Left cardiac atrium (tissue), 2 donors: ENCODE measurements around the gene PRAMEF33. TPM values are rescaled to one million over a fixed set of nuclear protein-coding genes. Genes with fewer than 3 reads are reported as not detected.

ENCODE experiments used
- total RNA-seq, 2 donors: library from RNA; stranded (reverse); fragmentation: NEBNext Ultra II Directional; extraction: Animal tissue kit (Norgen Biotek cat#: 25700); gene quantifications; one replicate each; pipeline ENCODE4 v1.2.1, GENCODE V29; 2021
- donor health status: DM: no; HTN: yes; CAD: no; lungs with severe emphysema.
- donor health status: DM: yes; HTN: yes; CAD: no.

PRAMEF33 gene
- total RNA-seq, 2 donors from 2014 or later, result not detected

Other genes with a start within 250 kb of the PRAMEF33 start
- gene PRAMEF27, start 247.0 kb upstream of the PRAMEF33 start, total RNA-seq, result not detected
- gene HNRNPCL3, start 242.8 kb upstream of the PRAMEF33 start, total RNA-seq, result not detected
- gene PRAMEF25, start 232.8 kb upstream of the PRAMEF33 start, total RNA-seq, result not detected
- gene HNRNPCL2, start 186.7 kb upstream of the PRAMEF33 start, total RNA-seq, result not detected
- gene PRAMEF26, start 147.5 kb upstream of the PRAMEF33 start, total RNA-seq, result not detected
- not detected for gene HNRNPCL4, start 137.9 kb upstream of the PRAMEF33 start, total RNA-seq
- not detected for gene PRAMEF9, start 131.7 kb upstream of the PRAMEF33 start, total RNA-seq
- not detected for gene PRAMEF13, start 102.1 kb upstream of the PRAMEF33 start, total RNA-seq
- not detected for gene PRAMEF18, start 77.4 kb upstream of the PRAMEF33 start, total RNA-seq
- gene PRAMEF5, start 49.3 kb upstream of the PRAMEF33 start, total RNA-seq, result not detected
- not detected for gene PRAMEF8, start 18.4 kb upstream of the PRAMEF33 start, total RNA-seq
- not detected for gene PRAMEF15, start 12.0 kb downstream of the PRAMEF33 start, total RNA-seq
- gene PRAMEF14, start 43.6 kb downstream of the PRAMEF33 start, total RNA-seq, result not detected
- not detected for gene PRAMEF19, start 68.4 kb downstream of the PRAMEF33 start, total RNA-seq
- gene PRAMEF17, start 86.1 kb downstream of the PRAMEF33 start, total RNA-seq, result not detected
- not detected for gene PRAMEF20, start 106.9 kb downstream of the PRAMEF33 start, total RNA-seq
- 1 to 10 TPM in 1 of 2 donors, under 1 TPM in 1; 0.09 to 4.6 TPM for gene LRRC38, start 210.5 kb downstream of the PRAMEF33 start, total RNA-seq